Neural progenitor cell (in vitro differentiated cells): Measurements from ENCODE around the gene ITPK1. TPM values are rescaled to one million over a fixed set of nuclear protein-coding genes. Genes with fewer than 3 reads are reported as not detected.

Experiments used
- DNase-seq: peaks from one replicate; pipeline ENCODE4 v3.0.0-alpha.2; 2016; ENCODE audit warnings: low spot score
- H2AFZ ChIP-seq: fragments of 200-600 bp; sonication (generic); replicated peaks from 2 replicates; pipeline ENCODE4 v1.6.1; 2016; ENCODE audit warnings: antibody characterized with exemption
- H3F3A ChIP-seq: fragments of 200-600 bp; sonication (generic); 2 replicates; pipeline ENCODE4 v1.6.1; 2016; ENCODE audit warnings: antibody characterized with exemption, low read depth
- H3K27ac ChIP-seq: fragments of 200-600 bp; sonication (generic); 2 replicates; pipeline ENCODE4 v1.5.1; 2016; ENCODE audit warnings: mild to moderate bottlenecking
- H3K27me3 ChIP-seq: fragments of 200-600 bp; sonication (generic); 2 replicates; pipeline ENCODE4 v1.6.1; 2016; ENCODE audit warnings: mild to moderate bottlenecking, moderate library complexity
- H3K36me3 ChIP-seq: fragments of 200-600 bp; sonication (generic); 2 replicates; pipeline ENCODE4 v1.5.1; 2016
- H3K4me1 ChIP-seq: fragments of 200-600 bp; sonication (generic); 2 replicates; pipeline ENCODE4 v1.6.1; 2016; ENCODE audit warnings: mixed run types
- H3K4me2 ChIP-seq: fragments of 200-600 bp; sonication (generic); 2 replicates; pipeline ENCODE4 v1.6.1; 2016
- H3K4me3 ChIP-seq: fragments of 200-600 bp; sonication (generic); 2 replicates; pipeline ENCODE4 v1.5.1; 2016
- H3K79me2 ChIP-seq: fragments of 200-600 bp; sonication (generic); 2 replicates; pipeline ENCODE4 v1.6.1; 2016; ENCODE audit warnings: low read depth
- H3K9ac ChIP-seq: fragments of 200-600 bp; sonication (generic); 2 replicates; pipeline ENCODE4 v1.6.1; 2016
- H3K9me3 ChIP-seq: fragments of 200-600 bp; sonication (generic); 2 replicates; pipeline ENCODE4 v1.5.1; 2016; ENCODE audit warnings: low read depth
- H4K20me1 ChIP-seq: fragments of 200-600 bp; sonication (generic); 2 replicates; pipeline ENCODE4 v1.6.1; 2016; ENCODE audit warnings: low read depth
- H3K27ac Mint-ChIP-seq: 3 replicates; pipeline ENCODE4 v1.8.0; 2021; ENCODE audit warnings: mixed read lengths
- H3K27me3 Mint-ChIP-seq: 2 replicates; pipeline ENCODE4 v1.8.0; 2022; ENCODE audit warnings: low read depth, mild to moderate bottlenecking, inconsistent platforms, moderate library complexity, mixed read lengths; ENCODE audit not compliant: insufficient read depth
- H3K36me3 Mint-ChIP-seq: 3 replicates; pipeline ENCODE4 v1.8.0; 2021; ENCODE audit warnings: mixed read lengths
- H3K4me1 Mint-ChIP-seq: 3 replicates; pipeline ENCODE4 v1.8.0; 2021; ENCODE audit warnings: mixed read lengths
- H3K4me3 Mint-ChIP-seq: 3 replicates; pipeline ENCODE4 v1.8.0; 2021; ENCODE audit warnings: mild to moderate bottlenecking, moderate library complexity, mixed read lengths
- H3K9me3 Mint-ChIP-seq: 3 replicates; pipeline ENCODE4 v1.8.0; 2020; ENCODE audit warnings: mixed read lengths
- EZH2 ChIP-seq: fragments of 200-600 bp; sonication (generic); IDR thresholded peaks from 2 replicates; pipeline ENCODE4 v1.6.1; 2017; ENCODE audit warnings: antibody characterized with exemption, mild to moderate bottlenecking, moderate library complexity
- EZH2phosphoT487 ChIP-seq: fragments of 200-600 bp; sonication (generic); IDR thresholded peaks from 2 replicates; pipeline ENCODE4 v1.6.1; 2017; ENCODE audit warnings: antibody characterized with exemption
- total RNA-seq: library from RNA; depleted of rRNA; stranded (reverse); fragments of >200 nt; gene quantifications from 2 replicates; pipeline ENCODE4 v1.2.3, GENCODE V29; 2015; ENCODE audit warnings: low replicate concordance
- TF ChIP-seq, protein P1 (sequence below): fragments of 200-600 bp; sonication (generic); IDR thresholded peaks from 2 replicates; pipeline ENCODE4 v1.5.1; 2017; ENCODE audit warnings: antibody characterized with exemption, mild to moderate bottlenecking

Gene ITPK1
- total RNA-seq, 1 donor from 2014 or later, result 25.8 TPM

DNA sequence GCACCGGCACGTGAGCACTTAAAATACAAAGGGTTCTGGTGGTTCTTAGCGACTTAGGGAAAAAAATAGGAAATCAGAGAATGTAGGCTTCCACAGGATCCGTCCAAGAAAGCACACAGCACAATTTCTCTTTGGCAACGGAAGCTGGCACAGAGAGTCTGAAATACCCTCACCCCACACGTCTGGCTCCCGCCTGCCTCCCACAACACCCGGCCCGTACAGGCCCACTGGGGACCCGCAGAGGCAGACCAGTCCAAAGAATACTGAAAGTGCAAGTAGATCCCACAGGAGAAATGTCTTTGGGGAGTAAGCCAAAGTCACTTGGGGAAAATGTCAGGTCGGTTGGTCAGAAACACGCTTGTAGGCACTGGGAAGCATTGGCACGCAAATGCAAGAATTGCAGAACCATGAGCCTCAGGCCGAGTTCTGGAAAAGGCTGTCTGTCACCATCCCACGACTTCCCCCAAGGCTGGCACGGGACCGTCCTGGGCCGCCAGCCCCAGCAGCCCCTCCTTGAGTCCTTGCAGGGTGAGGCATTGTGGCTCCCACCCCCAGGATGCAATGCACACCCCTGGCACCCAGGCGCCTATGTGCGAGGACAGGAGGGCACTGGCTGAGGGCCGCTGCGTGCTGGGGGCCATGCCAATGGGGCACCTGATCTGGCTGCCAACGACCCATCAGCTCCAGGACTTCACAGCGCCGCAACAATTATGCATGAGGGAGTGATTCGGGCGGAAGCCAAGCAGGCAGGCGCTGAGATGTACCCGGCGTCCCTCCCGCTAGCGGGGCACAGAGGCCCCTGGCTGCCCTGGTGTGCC lies 163.0 kb downstream of the ITPK1 start:
- H3K4me1 Mint-ChIP-seq, result no peaks in the 10 kb centered on the region
- Histone ChIP-seq H4K20me1 (no peaks in the 10 kb centered on the region), H3K4me2 (no peak overlapping the region), H3K9me3 (no peaks in the 10 kb centered on the region), H3K27me3 (no peaks in the 10 kb centered on the region), H3K36me3 (no peaks in the 10 kb centered on the region), H3K27ac (no peak overlapping the region), H3K4me3 (no peak overlapping the region), H3K4me1 (no peaks in the 10 kb centered on the region), H2AFZ (no peak overlapping the region), H3F3A (no peaks in the 10 kb centered on the region), H3K79me2 (no peaks in the 10 kb centered on the region), H3K9ac (no peak overlapping the region)
- no peaks in the 10 kb centered on the region for H3K36me3 Mint-ChIP-seq
- no peak overlapping the region for H3K4me3 Mint-ChIP-seq
- no peaks in the 10 kb centered on the region for H3K9me3 Mint-ChIP-seq
- no peak for DNase-seq
- H3K27me3 Mint-ChIP-seq, result peaks cover 11% of the 10 kb centered on the region
- TF ChIP-seq EZH2 (no peak), EZH2phosphoT487 (no peak)
- TF ChIP-seq, protein P1, sequence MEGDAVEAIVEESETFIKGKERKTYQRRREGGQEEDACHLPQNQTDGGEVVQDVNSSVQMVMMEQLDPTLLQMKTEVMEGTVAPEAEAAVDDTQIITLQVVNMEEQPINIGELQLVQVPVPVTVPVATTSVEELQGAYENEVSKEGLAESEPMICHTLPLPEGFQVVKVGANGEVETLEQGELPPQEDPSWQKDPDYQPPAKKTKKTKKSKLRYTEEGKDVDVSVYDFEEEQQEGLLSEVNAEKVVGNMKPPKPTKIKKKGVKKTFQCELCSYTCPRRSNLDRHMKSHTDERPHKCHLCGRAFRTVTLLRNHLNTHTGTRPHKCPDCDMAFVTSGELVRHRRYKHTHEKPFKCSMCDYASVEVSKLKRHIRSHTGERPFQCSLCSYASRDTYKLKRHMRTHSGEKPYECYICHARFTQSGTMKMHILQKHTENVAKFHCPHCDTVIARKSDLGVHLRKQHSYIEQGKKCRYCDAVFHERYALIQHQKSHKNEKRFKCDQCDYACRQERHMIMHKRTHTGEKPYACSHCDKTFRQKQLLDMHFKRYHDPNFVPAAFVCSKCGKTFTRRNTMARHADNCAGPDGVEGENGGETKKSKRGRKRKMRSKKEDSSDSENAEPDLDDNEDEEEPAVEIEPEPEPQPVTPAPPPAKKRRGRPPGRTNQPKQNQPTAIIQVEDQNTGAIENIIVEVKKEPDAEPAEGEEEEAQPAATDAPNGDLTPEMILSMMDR, result no peak
- H3K27ac Mint-ChIP-seq, result no peak overlapping the region

DNA sequence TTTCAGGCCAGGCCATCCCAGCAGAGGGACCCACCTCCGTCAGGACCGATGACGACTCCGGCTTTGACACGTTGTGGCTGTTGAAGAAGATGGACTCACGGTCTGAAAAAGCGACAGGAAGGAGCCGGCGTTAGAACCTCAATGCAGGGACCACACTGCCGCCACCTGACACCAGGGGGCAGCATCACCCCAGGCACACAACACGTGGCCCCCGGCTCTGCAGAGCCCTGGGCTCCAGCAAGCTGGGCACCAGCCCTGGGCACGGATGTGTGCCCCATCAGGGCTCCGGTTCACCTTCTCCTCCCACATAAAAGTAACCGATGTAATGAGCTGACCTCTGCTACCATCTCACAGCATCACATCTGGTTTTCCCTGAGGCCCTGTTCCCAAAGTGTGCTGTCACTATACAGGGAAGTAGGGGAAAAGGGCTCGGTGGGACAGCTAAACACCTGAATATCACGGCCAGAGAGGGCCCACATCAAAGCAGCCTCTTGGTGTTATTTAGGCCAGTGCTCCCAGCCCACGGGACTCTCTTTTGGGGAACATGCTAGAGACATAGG lies 163.7 kb downstream of the ITPK1 start:
- Histone ChIP-seq H3K79me2 (no peaks in the 10 kb centered on the region), H4K20me1 (no peaks in the 10 kb centered on the region), H3K27ac (no peak overlapping the region), H2AFZ (no peak overlapping the region), H3F3A (no peaks in the 10 kb centered on the region), H3K9ac (no peak overlapping the region), H3K4me3 (no peak overlapping the region), H3K36me3 (no peaks in the 10 kb centered on the region), H3K27me3 (no peaks in the 10 kb centered on the region), H3K9me3 (no peaks in the 10 kb centered on the region), H3K4me2 (no peak overlapping the region), H3K4me1 (no peaks in the 10 kb centered on the region)
- Mint-ChIP-seq H3K9me3 (no peaks in the 10 kb centered on the region), H3K36me3 (no peaks in the 10 kb centered on the region), H3K27me3 (peaks cover 11% of the 10 kb centered on the region), H3K4me1 (no peaks in the 10 kb centered on the region), H3K4me3 (no peak overlapping the region), H3K27ac (no peak overlapping the region)
- peak; percentile 80 for DNase-seq
- TF ChIP-seq EZH2, result no peak
- TF ChIP-seq EZH2phosphoT487, result no peak
- TF ChIP-seq, protein P1, result peak; percentile 95

DNA sequence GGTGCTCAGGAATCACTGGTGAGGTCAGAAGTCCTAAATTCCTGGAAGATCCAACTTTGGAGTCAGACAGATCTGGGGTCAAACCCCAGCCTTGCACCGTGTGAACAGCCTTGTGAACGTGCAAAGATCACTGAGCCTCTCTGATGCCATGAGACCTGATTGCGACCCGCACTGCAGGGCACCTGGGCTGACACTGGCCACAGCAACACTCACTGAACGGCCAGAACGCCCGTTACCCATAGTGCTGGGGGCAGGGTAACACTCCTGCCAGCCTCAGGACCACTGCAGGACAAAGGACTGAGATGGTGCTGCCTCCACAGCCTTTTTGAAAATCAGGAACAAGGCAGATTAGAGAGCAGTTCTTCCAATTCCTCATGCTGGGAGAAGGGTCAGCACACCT lies 164.5 kb downstream of the ITPK1 start:
- H3K4me3 ChIP-seq, result no peak overlapping the region
- Mint-ChIP-seq H3K27ac (no peak overlapping the region), H3K9me3 (no peaks in the 10 kb centered on the region), H3K4me1 (no peaks in the 10 kb centered on the region), H3K4me3 (no peak overlapping the region), H3K36me3 (peaks cover 2% of the 10 kb centered on the region), H3K27me3 (peaks cover 9% of the 10 kb centered on the region)
- TF ChIP-seq, protein P1, result no peak
- TF ChIP-seq EZH2, result no peak
- no peak for TF ChIP-seq EZH2phosphoT487
- no peaks in the 10 kb centered on the region for H3K79me2 ChIP-seq
- no peak for DNase-seq
- no peak overlapping the region for H3K4me2 ChIP-seq
- H3K27ac ChIP-seq, result no peak overlapping the region
- H3K4me1 ChIP-seq, result no peaks in the 10 kb centered on the region
- H3K36me3 ChIP-seq, result no peaks in the 10 kb centered on the region
- H2AFZ ChIP-seq, result no peak overlapping the region
- no peaks in the 10 kb centered on the region for H3K27me3 ChIP-seq
- H4K20me1 ChIP-seq, result no peaks in the 10 kb centered on the region
- no peaks in the 10 kb centered on the region for H3F3A ChIP-seq
- no peak overlapping the region for H3K9ac ChIP-seq
- H3K9me3 ChIP-seq, result no peaks in the 10 kb centered on the region
